GM10266 (cell line): ENCODE results near the gene TMEM131.

Experiments used
- DNase-seq: peaks from one replicate; pipeline ENCODE4 v3.0.0; 2012; ENCODE audit errors: extremely low spot score
- TF ChIP-seq, protein P1 (sequence below): IDR thresholded peaks from 2 replicates; pipeline ENCODE4 v1.5.1; 2012; ENCODE audit warnings: mild to moderate bottlenecking, low read depth; ENCODE audit not compliant: control insufficient read depth, insufficient read depth; ENCODE audit errors: missing control alignments

The TMEM131 gene

DNA sequence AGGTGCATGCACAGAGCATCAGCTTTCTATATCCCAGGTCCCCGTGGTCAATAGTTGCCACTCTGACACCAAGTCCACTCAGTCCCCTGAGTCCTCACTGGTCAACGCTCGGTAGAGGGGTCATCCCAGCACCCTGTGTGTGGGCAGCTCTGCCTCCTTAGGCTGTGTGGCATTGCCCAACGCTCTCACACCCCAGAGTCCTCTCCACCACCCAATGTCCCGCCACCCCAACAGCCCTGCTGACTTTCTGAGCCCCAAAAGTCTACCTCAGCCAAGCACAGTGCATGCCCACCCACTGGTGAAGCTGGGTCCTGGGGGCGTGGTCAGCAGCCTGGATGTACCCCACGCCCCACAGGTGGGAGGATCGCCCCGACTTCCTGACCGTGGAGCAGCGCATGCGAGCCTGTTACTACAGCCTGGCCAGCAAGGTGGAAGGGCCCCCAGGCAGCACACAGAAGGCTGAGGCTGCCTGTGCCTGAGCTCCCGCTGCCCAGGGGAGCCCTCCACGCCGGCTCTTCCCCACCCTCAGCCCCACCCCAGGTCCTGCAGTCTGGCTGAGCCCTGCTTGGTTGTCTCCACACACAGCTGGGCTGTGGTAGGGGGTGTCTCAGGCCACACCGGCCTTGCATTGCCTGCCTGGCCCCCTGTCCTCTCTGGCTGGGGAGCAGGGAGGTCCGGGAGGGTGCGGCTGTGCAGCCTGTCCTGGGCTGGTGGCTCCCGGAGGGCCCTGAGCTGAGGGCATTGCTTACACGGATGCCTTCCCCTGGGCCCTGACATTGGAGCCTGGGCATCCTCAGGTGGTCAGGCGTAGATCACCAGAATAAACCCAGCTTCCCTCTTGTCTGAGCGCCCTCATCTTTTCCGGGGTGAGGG lies 256.5 kb downstream of the TMEM131 start:
- DNase-seq = no peak
- TF ChIP-seq, protein P1, sequence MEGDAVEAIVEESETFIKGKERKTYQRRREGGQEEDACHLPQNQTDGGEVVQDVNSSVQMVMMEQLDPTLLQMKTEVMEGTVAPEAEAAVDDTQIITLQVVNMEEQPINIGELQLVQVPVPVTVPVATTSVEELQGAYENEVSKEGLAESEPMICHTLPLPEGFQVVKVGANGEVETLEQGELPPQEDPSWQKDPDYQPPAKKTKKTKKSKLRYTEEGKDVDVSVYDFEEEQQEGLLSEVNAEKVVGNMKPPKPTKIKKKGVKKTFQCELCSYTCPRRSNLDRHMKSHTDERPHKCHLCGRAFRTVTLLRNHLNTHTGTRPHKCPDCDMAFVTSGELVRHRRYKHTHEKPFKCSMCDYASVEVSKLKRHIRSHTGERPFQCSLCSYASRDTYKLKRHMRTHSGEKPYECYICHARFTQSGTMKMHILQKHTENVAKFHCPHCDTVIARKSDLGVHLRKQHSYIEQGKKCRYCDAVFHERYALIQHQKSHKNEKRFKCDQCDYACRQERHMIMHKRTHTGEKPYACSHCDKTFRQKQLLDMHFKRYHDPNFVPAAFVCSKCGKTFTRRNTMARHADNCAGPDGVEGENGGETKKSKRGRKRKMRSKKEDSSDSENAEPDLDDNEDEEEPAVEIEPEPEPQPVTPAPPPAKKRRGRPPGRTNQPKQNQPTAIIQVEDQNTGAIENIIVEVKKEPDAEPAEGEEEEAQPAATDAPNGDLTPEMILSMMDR = no peak

DNA sequence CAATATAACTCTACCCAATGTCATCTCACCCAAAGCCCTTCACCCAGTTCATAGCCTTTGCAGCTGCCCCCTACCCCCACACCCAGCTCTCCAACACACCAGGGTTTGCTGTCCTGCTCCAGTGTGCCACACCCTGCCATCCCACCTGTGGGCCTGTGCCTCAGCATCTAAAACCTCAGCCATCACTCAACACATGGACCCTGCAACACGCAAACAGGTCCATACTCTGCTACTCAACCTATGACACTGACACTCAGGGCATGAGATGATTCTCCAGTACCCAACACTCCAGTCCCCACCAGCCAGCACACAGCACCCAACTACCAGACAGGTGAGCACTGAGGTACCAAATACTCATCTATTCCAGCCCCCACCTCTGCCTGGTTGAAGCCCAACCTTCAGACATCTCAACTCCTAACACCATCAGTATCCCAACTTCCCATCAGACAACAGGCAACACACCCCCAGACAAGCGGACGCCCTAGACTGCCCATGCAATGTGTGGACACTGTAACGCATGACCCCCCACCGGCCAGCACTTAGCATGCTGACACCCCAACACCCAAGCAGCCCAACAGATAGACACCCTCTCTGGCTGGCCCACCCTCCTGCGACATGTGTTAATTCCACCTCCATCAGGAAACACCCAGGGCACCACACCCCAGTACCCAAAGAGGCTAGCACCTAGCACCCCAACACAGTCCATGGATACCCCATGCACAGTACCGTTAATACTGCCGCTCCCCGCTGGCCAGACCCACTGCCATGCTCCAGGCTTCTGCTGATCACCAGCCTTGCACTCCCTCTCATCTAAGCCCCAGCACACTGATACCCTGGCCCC lies 257.3 kb downstream of the TMEM131 start:
- TF ChIP-seq, protein P1 = no peak
- DNase-seq = no peak

GRCh38 chr2:97737421-97738178 lies 258.1 kb downstream of the TMEM131 start:
- TF ChIP-seq, protein P1 = no peak
- DNase-seq = no peak

DNA sequence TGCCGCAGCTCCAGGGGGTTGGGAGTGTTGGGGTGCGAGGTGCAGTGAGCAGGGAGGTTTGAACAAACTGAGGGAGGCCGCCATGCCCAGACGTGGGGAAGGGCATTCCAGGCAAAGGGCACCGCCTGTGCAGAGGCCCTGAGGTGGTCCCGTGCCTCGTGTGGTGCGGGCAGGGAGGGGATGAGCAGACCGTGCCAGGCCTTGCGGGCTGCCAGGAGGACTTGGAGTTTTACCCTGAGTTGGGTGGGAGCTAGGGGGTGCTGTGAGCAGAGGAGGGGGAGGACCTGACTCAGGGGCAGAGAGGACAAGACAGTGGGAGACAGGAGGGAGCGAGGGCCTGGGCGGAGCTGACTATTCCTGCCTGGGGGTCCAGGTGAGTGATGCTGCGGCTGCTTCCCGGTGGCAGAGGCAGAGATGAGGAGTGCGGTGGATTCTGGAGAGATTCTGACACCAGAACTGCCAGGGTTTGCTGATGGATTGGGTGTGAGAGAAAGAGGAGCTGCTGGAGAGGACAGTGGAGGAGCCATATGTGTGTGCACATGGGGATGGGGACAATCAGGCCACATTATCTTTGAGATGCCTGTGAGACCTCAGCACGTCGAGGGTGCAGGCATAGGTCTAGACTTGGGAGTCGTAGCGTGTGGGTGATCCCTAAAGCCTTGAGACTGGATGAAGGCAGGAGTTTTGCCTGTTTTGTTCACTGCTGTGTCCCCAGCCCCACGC lies 259.0 kb downstream of the TMEM131 start:
- DNase-seq = no peak
- TF ChIP-seq, protein P1 = no peak

GRCh38 chr2:97736185-97736584 lies 259.6 kb downstream of the TMEM131 start:
- TF ChIP-seq, protein P1 = no peak
- DNase-seq = no peak

- DNase-seq = no peak
- TF ChIP-seq, protein P1 = no peak
Measured at GRCh38 chr2:97735161-97735561, 260.6 kb downstream of the TMEM131 start.
